Lung microvascular endothelial cell (primary cell): ENCODE measurements around the gene SLC8A2. TPM values are rescaled to one million over a fixed set of nuclear protein-coding genes. Genes with fewer than 3 reads are reported as not detected.

Experiments used
- DNase-seq, 2 donors: peaks; one replicate each; pipeline versions ENCODE4 v3.0.0 to v3.0.0-alpha.2; 2010; ENCODE audit warnings: low read depth in 2 of 2
- total RNA-seq: library from RNA; depleted of rRNA; stranded (reverse); fragments of >200 nt; gene quantifications from 2 replicates; pipeline ENCODE4 v1.2.1, GENCODE V29; 2014

SLC8A2 gene
- total RNA-seq, 1 donor from 2014 or later, result not detected

DNA sequence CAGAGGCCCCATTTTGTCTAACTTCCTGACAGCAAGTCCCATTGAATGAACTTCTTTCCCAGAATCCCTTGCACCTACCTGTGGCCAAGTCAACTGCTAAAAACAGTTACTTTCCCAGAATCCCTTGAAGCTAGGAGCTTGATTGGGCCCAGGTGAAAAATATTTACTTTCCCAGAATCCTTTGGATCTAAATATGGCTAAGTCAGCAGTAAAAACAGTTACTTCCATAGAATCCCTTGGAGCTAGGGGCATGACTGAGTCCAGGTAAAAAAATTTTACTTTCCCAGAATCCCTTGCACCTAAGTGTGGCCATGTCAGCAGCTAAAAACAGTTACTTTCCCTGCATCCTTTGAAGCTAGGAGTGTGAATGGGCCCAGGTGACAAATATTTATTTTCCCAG lies 39.2 kb downstream of the SLC8A2 start:
- DNase-seq, result no peak

GRCh38 chr19:47432091-47432490 lies 39.6 kb downstream of the SLC8A2 start:
- DNase-seq, result no peak

GRCh38 chr19:47430041-47430802 lies 41.5 kb downstream of the SLC8A2 start:
- peak; percentile 43 to 45 for DNase-seq

- DNase-seq, result no peak
Measured at GRCh38 chr19:47429140-47429793, 42.4 kb downstream of the SLC8A2 start.

DNA sequence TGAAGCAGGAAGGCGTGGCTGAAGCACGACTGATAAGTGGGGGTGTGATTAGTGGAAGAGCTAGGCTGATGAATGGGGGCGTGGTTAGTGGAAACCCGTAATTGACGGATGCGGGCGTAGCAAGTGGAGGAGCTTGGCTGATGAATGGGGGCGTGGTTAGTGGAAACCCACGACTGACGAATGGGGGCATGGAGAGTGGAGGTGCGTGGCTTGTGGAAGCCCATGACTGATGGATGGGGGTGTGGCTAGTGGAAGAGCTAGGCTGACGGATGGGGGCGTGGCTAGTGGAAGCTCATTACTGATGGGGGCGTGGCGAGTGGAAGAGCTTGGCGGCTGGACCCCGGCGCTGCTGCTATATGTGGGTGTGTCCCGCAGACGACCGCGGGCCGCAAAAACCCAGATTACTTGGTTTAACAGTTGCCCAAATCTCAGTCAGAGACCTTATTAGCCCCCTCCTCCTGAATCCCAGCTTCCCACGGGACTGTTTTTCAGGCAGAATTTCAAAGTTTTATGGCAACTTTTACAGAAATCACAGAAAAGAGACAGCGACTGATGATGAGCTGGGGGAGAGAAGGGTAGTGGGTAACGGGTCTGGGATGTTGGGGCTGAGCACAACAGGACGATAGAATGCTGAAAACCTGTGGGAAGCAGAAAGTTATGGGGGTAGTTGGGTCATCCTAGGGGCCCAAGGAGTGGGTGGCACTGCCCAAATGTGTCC lies 43.4 kb downstream of the SLC8A2 start:
- peak; percentile 94 to 99 for DNase-seq

- DNase-seq, result peak; percentile 38 to 63
Measured at GRCh38 chr19:47427241-47428176, 44.2 kb downstream of the SLC8A2 start.

GRCh38 chr19:47423203-47423882 lies 48.4 kb downstream of the SLC8A2 start:
- no peak for DNase-seq

- DNase-seq, result no peak
Measured at GRCh38 chr19:47422417-47423163, 49.1 kb downstream of the SLC8A2 start.

- DNase-seq, result no peak
Measured at GRCh38 chr19:47421844-47422395, 49.8 kb downstream of the SLC8A2 start.

GRCh38 chr19:47421244-47421786 lies 50.4 kb downstream of the SLC8A2 start:
- DNase-seq, result no peak

- DNase-seq, result no peak
Measured at GRCh38 chr19:47419789-47420188, 51.9 kb downstream of the SLC8A2 start.

DNA sequence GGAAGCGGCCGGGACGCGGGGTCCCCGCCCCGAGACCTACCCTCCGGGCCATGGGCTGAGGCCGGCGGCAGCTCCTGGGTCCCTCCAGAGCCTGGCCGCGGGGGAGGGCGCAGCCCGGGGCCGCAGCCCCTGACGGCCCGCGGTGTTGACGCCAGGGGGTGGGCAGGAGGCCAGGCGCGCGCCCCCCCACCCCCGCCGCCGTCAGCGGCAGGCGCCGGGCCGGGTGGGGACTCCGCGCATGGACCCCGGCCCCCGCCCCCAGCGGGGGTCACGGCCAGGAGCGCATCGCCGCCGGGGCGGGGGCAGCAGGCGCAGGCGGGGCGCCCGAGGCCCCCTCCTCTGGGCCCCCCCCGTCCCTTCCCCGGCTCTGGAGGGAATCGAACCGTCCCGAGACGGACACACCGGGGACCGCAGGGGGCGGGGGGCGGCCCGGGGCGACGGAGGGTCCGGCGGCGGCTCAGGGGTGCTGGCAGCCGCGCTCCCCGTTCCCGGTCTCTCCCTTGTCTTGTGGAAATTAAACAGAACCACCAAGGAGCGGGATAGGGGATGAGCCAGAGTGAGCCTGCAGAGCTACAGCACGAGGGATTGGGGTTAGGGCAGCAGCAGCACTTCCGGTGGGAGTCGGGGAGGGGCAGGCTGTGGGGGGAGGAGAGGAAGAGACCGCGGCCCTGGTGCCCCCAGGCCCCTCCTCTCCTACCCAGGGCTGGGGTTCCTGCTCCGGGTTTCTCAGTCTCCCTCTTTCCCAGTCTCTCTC lies 52.5 kb downstream of the SLC8A2 start, which contains the start of gene MEIS3:
TSS of gene MEIS3 (minus strand) at position 498 of the 754 bp plus-strand sequence. CDS start at position 52, 446 bp downstream.
- DNase-seq, result no peak

- no peak for DNase-seq
Measured at GRCh38 chr19:47418692-47419029, 53.0 kb downstream of the SLC8A2 start.

DNA sequence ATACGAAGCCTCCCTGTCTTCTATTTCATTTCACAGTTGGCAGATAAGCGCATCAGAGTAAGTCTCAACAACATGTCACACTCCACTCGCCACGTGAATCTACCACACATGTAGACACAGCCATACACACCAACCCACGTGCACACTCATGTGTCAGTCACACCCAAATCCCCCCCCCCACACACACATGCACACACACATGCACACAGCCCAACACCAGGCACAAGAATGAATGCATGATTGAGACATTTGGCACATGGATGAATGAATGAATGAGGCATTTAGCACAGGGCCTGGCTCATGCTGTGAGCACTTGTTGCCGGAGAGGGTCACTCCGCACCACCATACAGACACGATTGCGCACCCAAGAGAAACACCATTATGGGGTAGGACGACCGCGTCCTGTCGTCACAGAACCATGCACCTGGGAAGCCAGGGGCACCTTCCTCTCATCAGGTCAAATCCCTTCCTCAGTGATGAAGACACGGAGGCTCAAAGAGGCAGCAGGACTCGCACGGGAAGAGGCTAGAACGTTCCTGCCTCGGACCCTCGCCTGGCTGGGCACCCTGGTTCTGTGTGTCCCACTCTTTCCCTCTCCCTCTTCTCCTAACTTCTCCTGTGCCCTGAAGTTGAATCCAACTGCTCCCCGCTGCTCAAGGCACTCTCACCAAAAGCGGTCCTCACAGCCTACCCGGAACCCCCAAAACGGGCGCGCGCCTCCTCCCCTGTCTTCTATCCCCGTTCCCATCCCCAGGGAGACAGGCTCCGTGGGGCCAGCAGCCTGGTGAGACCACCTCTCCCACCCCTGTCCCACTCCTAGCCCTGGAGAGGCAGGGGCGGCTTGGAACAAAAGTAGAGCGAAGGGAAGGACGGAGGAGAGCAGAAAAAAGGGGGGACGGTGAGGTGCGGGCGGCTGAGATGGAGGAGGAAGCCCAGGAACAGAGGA lies 53.7 kb downstream of the SLC8A2 start:
- DNase-seq, result no peak

GRCh38 chr19:47417107-47417745 lies 54.5 kb downstream of the SLC8A2 start:
- no peak for DNase-seq

DNA sequence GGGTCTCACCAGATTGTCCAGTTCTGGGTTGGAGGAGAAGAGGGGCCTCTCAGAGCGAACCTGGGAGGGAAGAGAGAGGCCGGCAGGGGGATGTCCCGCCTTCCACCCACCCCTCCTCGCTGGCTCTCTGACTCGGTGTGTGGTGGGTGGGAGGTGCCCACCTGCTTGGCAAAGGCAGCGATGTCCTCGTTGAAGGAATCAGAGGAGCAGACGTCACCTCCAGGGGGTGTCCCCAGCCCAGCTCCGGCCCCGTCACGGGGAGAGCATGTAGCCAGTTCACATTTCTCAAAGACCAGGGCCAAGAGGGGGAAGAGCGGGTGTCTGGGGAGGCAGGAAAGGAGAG lies 55.1 kb downstream of the SLC8A2 start:
- no peak for DNase-seq
